ENCODE data around the gene KLF13. TPM values are rescaled to one million over a fixed set of nuclear protein-coding genes. Genes with fewer than 3 reads are reported as not detected.

The KLF13 gene
- total RNA-seq, 2 donors from 2014 or later: 18.7 to 18.9 TPM

- H3K27ac ChIP-seq (ENCODE audit: low read depth, low read length): no peak overlapping the region
- WGBS, 2 experiments (ENCODE audit: insufficient coverage in 1 of 2, insufficient read length in 1 of 2): 92 to 97% methylated on average over 12 of the region's 12 CpGs
- no peak overlapping the region for H3K9ac ChIP-seq (ENCODE audit: extremely low read depth, low read length, poor library complexity, severe bottlenecking)
- Mint-ChIP-seq H3K9me3 (peaks cover 8% of the 10 kb centered on the region), H3K27ac (no peak overlapping the region), H3K4me1 (peaks cover 3% of the 10 kb centered on the region), H3K36me3 (ENCODE audit: low read depth) (no peaks in the 10 kb centered on the region), H3K27me3 (ENCODE audit: insufficient read depth) (peaks cover 23% of the 10 kb centered on the region), H3K4me3 (no peak overlapping the region)
- no peaks in the 10 kb centered on the region for H3K4me1 ChIP-seq (ENCODE audit: control insufficient read depth, insufficient read depth, low read length)
- DNase-seq: no peak
- no peaks in the 10 kb centered on the region for H3K36me3 ChIP-seq (ENCODE audit: control insufficient read depth, insufficient read depth, low read length)
- no peak for TF ChIP-seq CTCF (conservative IDR thresholded peaks at IDR 0.05)
- peaks cover 33% of the 10 kb centered on the region for H3K27me3 ChIP-seq (ENCODE audit: control insufficient read depth, insufficient read depth, low read length, poor library complexity, severe bottlenecking)
- H3K9me3 ChIP-seq (ENCODE audit: control insufficient read depth, low read length): no peaks in the 10 kb centered on the region
- no peak overlapping the region for H3K4me3 ChIP-seq (ENCODE audit: low read length)
These were observed 12.3 kb upstream of the KLF13 start for GRCh38 chr15:31314380-31314779.

GRCh38 chr15:31316135-31316795 lies 10.4 kb upstream of the KLF13 start:
- H3K4me1 Mint-ChIP-seq: peaks cover 14% of the 10 kb centered on the region
- H3K4me1 ChIP-seq (ENCODE audit: control insufficient read depth, insufficient read depth, low read length): no peaks in the 10 kb centered on the region
- H3K9me3 ChIP-seq (ENCODE audit: control insufficient read depth, low read length): peaks cover 3% of the 10 kb centered on the region
- no peak overlapping the region for H3K4me3 ChIP-seq (ENCODE audit: low read length)
- WGBS, 2 experiments (ENCODE audit: insufficient coverage in 1 of 2, insufficient read length in 1 of 2): 90 to 100% methylated on average over 3 to 8 of the region's 8 CpGs
- H3K27ac Mint-ChIP-seq: no peak overlapping the region
- H3K36me3 ChIP-seq (ENCODE audit: control insufficient read depth, insufficient read depth, low read length): no peaks in the 10 kb centered on the region
- H3K4me3 Mint-ChIP-seq: no peak overlapping the region
- no peaks in the 10 kb centered on the region for H3K36me3 Mint-ChIP-seq (ENCODE audit: low read depth)
- no peak overlapping the region for H3K27ac ChIP-seq (ENCODE audit: low read depth, low read length)
- H3K9ac ChIP-seq (ENCODE audit: extremely low read depth, low read length, poor library complexity, severe bottlenecking): no peak overlapping the region
- peaks cover 10% of the 10 kb centered on the region for H3K9me3 Mint-ChIP-seq
- no peak for TF ChIP-seq CTCF (conservative IDR thresholded peaks at IDR 0.05)
- DNase-seq: no peak
- peaks cover 23% of the 10 kb centered on the region for H3K27me3 Mint-ChIP-seq (ENCODE audit: insufficient read depth)
- peaks cover 37% of the 10 kb centered on the region for H3K27me3 ChIP-seq (ENCODE audit: control insufficient read depth, insufficient read depth, low read length, poor library complexity, severe bottlenecking)

- Mint-ChIP-seq H3K9me3 (peaks cover 15% of the 10 kb centered on the region), H3K4me3 (no peak overlapping the region), H3K36me3 (ENCODE audit: low read depth) (no peaks in the 10 kb centered on the region), H3K27me3 (ENCODE audit: insufficient read depth) (peaks cover 21% of the 10 kb centered on the region), H3K4me1 (peaks cover 17% of the 10 kb centered on the region), H3K27ac (no peak overlapping the region)
- Histone ChIP-seq H3K36me3 (ENCODE audit: control insufficient read depth, insufficient read depth, low read length) (no peaks in the 10 kb centered on the region), H3K4me3 (ENCODE audit: low read length) (no peak overlapping the region), H3K27ac (ENCODE audit: low read depth, low read length) (no peak overlapping the region), H3K4me1 (ENCODE audit: control insufficient read depth, insufficient read depth, low read length) (no peaks in the 10 kb centered on the region), H3K27me3 (ENCODE audit: control insufficient read depth, insufficient read depth, low read length, poor library complexity, severe bottlenecking) (peaks cover 45% of the 10 kb centered on the region), H3K9me3 (ENCODE audit: control insufficient read depth, low read length) (peaks cover 8% of the 10 kb centered on the region), H3K9ac (ENCODE audit: extremely low read depth, low read length, poor library complexity, severe bottlenecking) (no peak overlapping the region)
- no peak for DNase-seq
- WGBS, 2 experiments (ENCODE audit: insufficient coverage in 1 of 2, insufficient read length in 1 of 2): 89% methylated on average over 2 of the region's 3 CpGs
- TF ChIP-seq CTCF (conservative IDR thresholded peaks at IDR 0.05): no peak
These were observed 9.6 kb upstream of the KLF13 start for GRCh38 chr15:31317017-31317416.
